GM12891 (cell line): Measurements from ENCODE around the gene ZDHHC1.

Experiments
- PAX5 ChIP-seq: IDR thresholded peaks from 2 replicates; pipeline ENCODE4 v1.6.1; 2011; ENCODE audit warnings: low read length, moderate library complexity, mild to moderate bottlenecking; ENCODE audit not compliant: insufficient read depth, severe bottlenecking
- POLR2A ChIP-seq: IDR thresholded peaks from 2 replicates; pipeline ENCODE4 v1.6.1; 2011; ENCODE audit warnings: low read depth, low read length, control low read depth
- POLR2AphosphoS5 ChIP-seq: IDR thresholded peaks from 2 replicates; pipeline ENCODE4 v1.6.1; 2011; ENCODE audit warnings: low read depth, low read length, control low read depth
- POU2F2 ChIP-seq: IDR thresholded peaks from 2 replicates; pipeline ENCODE4 v1.6.1; 2011; ENCODE audit warnings: low read depth, mild to moderate bottlenecking, control low read depth, low read length, moderate library complexity
- SPI1 ChIP-seq: IDR thresholded peaks from 2 replicates; pipeline ENCODE4 v1.6.1; 2011; ENCODE audit warnings: low read depth, low read length, control low read depth
- TAF1 ChIP-seq: IDR thresholded peaks from 2 replicates; pipeline ENCODE4 v1.6.1; 2011; ENCODE audit warnings: low read depth, low read length, control low read depth

DNA sequence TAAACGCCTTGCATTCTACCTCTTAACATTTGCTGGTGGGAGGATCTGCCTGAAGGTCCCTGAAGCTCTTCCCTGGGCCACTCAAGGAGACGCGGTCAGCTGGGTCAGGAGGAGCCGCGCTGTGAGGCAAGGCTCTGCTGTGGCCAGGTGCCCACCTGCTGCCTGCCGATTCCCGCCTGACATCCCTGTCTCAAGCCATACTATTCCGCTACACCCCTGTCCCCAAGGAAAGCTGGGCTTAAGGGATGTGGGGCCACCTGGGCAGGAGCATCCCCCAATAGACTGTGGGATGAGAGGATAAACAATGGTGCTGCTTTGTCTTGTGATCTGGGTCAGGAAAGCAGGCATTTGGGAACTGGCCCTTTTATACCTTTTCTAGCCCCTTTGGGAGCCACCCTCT lies 28.1 kb downstream of the ZDHHC1 start:
- TF ChIP-seq POLR2A: no peak
- TF ChIP-seq POLR2AphosphoS5: no peak
- no peak for TF ChIP-seq TAF1
- TF ChIP-seq POU2F2: no peak
- no peak for TF ChIP-seq SPI1
- no peak for TF ChIP-seq PAX5
